ENCODE measurements around the gene WBP2. TPM values are rescaled to one million over a fixed set of nuclear protein-coding genes. Genes with fewer than 3 reads are reported as not detected.

The WBP2 gene
- total RNA-seq, 6 experiments from 2014 or later, result 51.4 to 65.5 (median 59.3) TPM

GRCh38 chr17:75881678-75882454, 26.7 kb upstream of the WBP2 start:
- no peaks in the 10 kb centered on the region for H3K36me3 Mint-ChIP-seq (ENCODE audit: low read depth)
- peaks cover 9% of the 10 kb centered on the region for H3K4me1 Mint-ChIP-seq (ENCODE audit: low read depth)
- H3K9me3 Mint-ChIP-seq, result no peaks in the 10 kb centered on the region
- peaks cover 15% of the 10 kb centered on the region for H3K27me3 Mint-ChIP-seq (ENCODE audit: insufficient read depth)
- no peak overlapping the region for H3K27ac Mint-ChIP-seq
- DNase-seq, result no peak
- no peak for TF ChIP-seq CTCF (IDR thresholded peaks at IDR 0.05)
- H3K4me3 Mint-ChIP-seq, result no peak overlapping the region

GRCh38 chr17:75880266-75880665, 25.1 kb upstream of the WBP2 start:
- no peaks in the 10 kb centered on the region for H3K36me3 Mint-ChIP-seq (ENCODE audit: low read depth)
- no peak overlapping the region for H3K27ac Mint-ChIP-seq
- peaks cover 9% of the 10 kb centered on the region for H3K27me3 Mint-ChIP-seq (ENCODE audit: insufficient read depth)
- no peak for DNase-seq
- H3K4me3 Mint-ChIP-seq, result no peak overlapping the region
- H3K4me1 Mint-ChIP-seq (ENCODE audit: low read depth), result peaks cover 15% of the 10 kb centered on the region
- H3K9me3 Mint-ChIP-seq, result no peaks in the 10 kb centered on the region
- TF ChIP-seq CTCF (IDR thresholded peaks at IDR 0.05), result no peak

- TF ChIP-seq CTCF (IDR thresholded peaks at IDR 0.05), result peak; percentile 7; the same call in 1 of the 2 replicates
- Mint-ChIP-seq H3K9me3 (no peaks in the 10 kb centered on the region), H3K4me1 (ENCODE audit: low read depth) (peaks cover 15% of the 10 kb centered on the region), H3K4me3 (peak within 1 kb of the TSS; percentile 88), H3K27me3 (ENCODE audit: insufficient read depth) (peaks cover 9% of the 10 kb centered on the region), H3K27ac (peak within 1 kb of the TSS; percentile 84), H3K36me3 (ENCODE audit: low read depth) (no peaks in the 10 kb centered on the region)
- DNase-seq, result no peak
These were observed 23.3 kb upstream of the WBP2 start, which contains the start of gene TRIM47 for GRCh38 chr17:75878174-75878998. Gene TRIM47 (minus strand): TSS chr17:75878581. CDS start chr17:75878548, 33 bp downstream.

- Mint-ChIP-seq H3K4me1 (ENCODE audit: low read depth) (peaks cover 18% of the 10 kb centered on the region), H3K27me3 (ENCODE audit: insufficient read depth) (peaks cover 9% of the 10 kb centered on the region), H3K27ac (peak overlapping the region; percentile 84), H3K36me3 (ENCODE audit: low read depth) (no peaks in the 10 kb centered on the region), H3K9me3 (no peaks in the 10 kb centered on the region), H3K4me3 (peak overlapping the region; percentile 88)
- peak; percentile 69 for TF ChIP-seq CTCF (IDR thresholded peaks at IDR 0.05)
- peak; percentile 64 for DNase-seq
These were observed 22.6 kb upstream of the WBP2 start for GRCh38 chr17:75877752-75878173.

- no peaks in the 10 kb centered on the region for H3K36me3 Mint-ChIP-seq (ENCODE audit: low read depth)
- no peak for TF ChIP-seq CTCF (IDR thresholded peaks at IDR 0.05)
- H3K9me3 Mint-ChIP-seq, result no peaks in the 10 kb centered on the region
- peaks cover 9% of the 10 kb centered on the region for H3K27me3 Mint-ChIP-seq (ENCODE audit: insufficient read depth)
- peaks cover 25% of the 10 kb centered on the region for H3K4me1 Mint-ChIP-seq (ENCODE audit: low read depth)
- peak overlapping the region; percentile 84 for H3K27ac Mint-ChIP-seq
- peak; percentile 86 for DNase-seq
- peak overlapping the region; percentile 88 for H3K4me3 Mint-ChIP-seq
These were observed 22.0 kb upstream of the WBP2 start for GRCh38 chr17:75876938-75877751.
